OCI-LY7 (cell line): Measurements from ENCODE around the gene ARHGEF4.

Source experiments
- EZH2phosphoT487 ChIP-seq: fragments of 200-600 bp; sonication (generic); IDR thresholded peaks from 2 replicates; pipeline ENCODE4 v1.6.1; 2018; ENCODE audit warnings: low read depth, borderline replicate concordance, mild to moderate bottlenecking, mixed run types, antibody characterized with exemption, low read length, moderate library complexity, mixed read lengths
- TF ChIP-seq, protein P1 (sequence below): fragments of 200-600 bp; sonication (generic); conservative IDR thresholded peaks from 2 replicates; pipeline ENCODE4 v1.5.1; 2014; ENCODE audit warnings: mild to moderate bottlenecking, antibody characterized with exemption, low read length, moderate library complexity, mixed read lengths

DNA sequence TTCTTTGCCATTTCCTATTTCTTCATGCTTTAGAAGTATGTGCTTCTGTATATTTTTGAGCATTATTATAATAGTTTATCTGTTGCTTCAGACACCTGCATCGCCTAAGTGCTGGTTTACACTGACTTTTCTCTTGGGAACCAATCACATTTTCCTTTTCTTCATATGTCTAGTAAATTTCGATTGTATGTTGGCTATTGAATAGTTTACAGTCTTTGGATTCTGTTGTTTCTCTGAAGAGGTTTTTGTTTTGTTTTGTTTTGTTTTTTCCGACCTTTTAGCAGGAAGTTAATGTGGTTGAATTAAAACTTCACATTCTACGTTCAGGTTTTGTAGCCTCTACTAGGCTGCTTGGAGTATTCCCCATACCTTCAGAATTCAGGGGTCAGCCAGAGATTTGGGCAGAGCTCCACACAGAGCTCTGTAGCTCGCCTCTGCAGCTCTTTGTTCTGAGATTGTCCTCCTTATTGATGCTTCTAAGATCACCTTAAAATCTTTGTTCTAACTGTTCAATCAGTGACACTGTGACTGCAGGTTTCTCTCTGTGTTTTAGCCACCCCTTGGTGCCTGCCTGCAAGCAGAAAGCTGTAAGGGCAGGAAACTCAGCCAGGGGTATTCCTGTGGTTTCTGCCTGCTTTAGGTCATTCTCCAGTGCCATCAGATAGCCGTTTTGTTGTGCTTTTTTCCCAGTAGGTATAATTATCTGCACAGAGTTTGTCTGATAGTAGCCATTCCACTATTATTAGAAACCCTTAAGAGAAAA lies 173.2 kb downstream of the ARHGEF4 start:
- TF ChIP-seq, protein P1, sequence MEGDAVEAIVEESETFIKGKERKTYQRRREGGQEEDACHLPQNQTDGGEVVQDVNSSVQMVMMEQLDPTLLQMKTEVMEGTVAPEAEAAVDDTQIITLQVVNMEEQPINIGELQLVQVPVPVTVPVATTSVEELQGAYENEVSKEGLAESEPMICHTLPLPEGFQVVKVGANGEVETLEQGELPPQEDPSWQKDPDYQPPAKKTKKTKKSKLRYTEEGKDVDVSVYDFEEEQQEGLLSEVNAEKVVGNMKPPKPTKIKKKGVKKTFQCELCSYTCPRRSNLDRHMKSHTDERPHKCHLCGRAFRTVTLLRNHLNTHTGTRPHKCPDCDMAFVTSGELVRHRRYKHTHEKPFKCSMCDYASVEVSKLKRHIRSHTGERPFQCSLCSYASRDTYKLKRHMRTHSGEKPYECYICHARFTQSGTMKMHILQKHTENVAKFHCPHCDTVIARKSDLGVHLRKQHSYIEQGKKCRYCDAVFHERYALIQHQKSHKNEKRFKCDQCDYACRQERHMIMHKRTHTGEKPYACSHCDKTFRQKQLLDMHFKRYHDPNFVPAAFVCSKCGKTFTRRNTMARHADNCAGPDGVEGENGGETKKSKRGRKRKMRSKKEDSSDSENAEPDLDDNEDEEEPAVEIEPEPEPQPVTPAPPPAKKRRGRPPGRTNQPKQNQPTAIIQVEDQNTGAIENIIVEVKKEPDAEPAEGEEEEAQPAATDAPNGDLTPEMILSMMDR = no peak
- TF ChIP-seq EZH2phosphoT487 = no peak
